ENCODE results near the gene ZNF101. TPM values are rescaled to one million over a fixed set of nuclear protein-coding genes. Genes with fewer than 3 reads are reported as not detected.

ZNF101 gene
- total RNA-seq (2021): 14.5 and 17.7 TPM in 2 replicates
- percentile 65 among the genes with signal in this experiment for Bru-seq, nascent RNA
- percentile 73 among the genes with signal in this experiment for BruChase-seq, experiment 1, labeled RNA remaining after a 2-hour chase
- percentile 73 among the genes with signal in this experiment for BruChase-seq, experiment 2, labeled RNA remaining after a 6-hour chase
- long read RNA-seq, full-length matches to known transcripts: 2 of 3 reads
- long read RNA-seq, partial matches to known transcripts: 0 of 3 reads
- long read RNA-seq, other reads (novel, unspliced or antisense): 1 of 3 reads

GRCh38 chr19:19668230-19669012 lies at the start of gene ZNF101:
Gene ZNF101 (plus strand): TSS chr19:19668839. CDS start chr19:19668964, 125 bp downstream.
- Histone ChIP-seq H3K36me3 (ENCODE audit: insufficient read depth, low read length, poor library complexity, severe bottlenecking) (peaks cover 6% of the 10 kb centered on the region), H3K4me3 (ENCODE audit: low read depth, low read length, poor library complexity, severe bottlenecking) (peak within 1 kb of the TSS; percentile 90), H3K4me1 (ENCODE audit: insufficient read depth, low read length, poor library complexity, severe bottlenecking) (peaks cover 9% of the 10 kb centered on the region), H3K27ac (ENCODE audit: low read depth, low read length, poor library complexity, severe bottlenecking) (peak within 1 kb of the TSS; percentile 85), H3K27me3 (replicated peaks; ENCODE audit: insufficient read depth, low read depth, low read length, poor library complexity) (no peaks in the 10 kb centered on the region), H3K9me3 (ENCODE audit: low read depth, low read length, poor library complexity, severe bottlenecking) (no peaks in the 10 kb centered on the region)
- DNase-seq (ENCODE audit: low spot score): peak; percentile 96
- TF ChIP-seq CTCF (conservative IDR thresholded peaks at IDR 0.05; ENCODE audit: low read depth, low read length) (no peak), EZH2 (IDR thresholded peaks at IDR 0.05; ENCODE audit: borderline replicate concordance, low read depth, low read length, poor library complexity, severe bottlenecking) (no peak)
- intact Hi-C loops (cut with micrococcal nuclease; ENCODE audit: unreplicated experiment): no loop called here
- no TSS peak for BruUV-seq (replicated peaks)
- CTCF ChIA-PET: no interaction called here
- POLR2A ChIA-PET (ENCODE audit: low non-redundant PET): interaction anchor here (0.5 kb wide), 1 partner anchor 243 kb away, joined by 5 read pairs; no protein-coding TSS in a partner anchor

- TF ChIP-seq CTCF (conservative IDR thresholded peaks at IDR 0.05; ENCODE audit: low read depth, low read length) (no peak), EZH2 (IDR thresholded peaks at IDR 0.05; ENCODE audit: borderline replicate concordance, low read depth, low read length, poor library complexity, severe bottlenecking) (no peak)
- H3K4me1 ChIP-seq (ENCODE audit: insufficient read depth, low read length, poor library complexity, severe bottlenecking): peaks cover 7% of the 10 kb centered on the region
- no peak overlapping the region for H3K27ac ChIP-seq (ENCODE audit: low read depth, low read length, poor library complexity, severe bottlenecking)
- H3K4me3 ChIP-seq (ENCODE audit: low read depth, low read length, poor library complexity, severe bottlenecking): peak overlapping the region; percentile 58
- H3K27me3 ChIP-seq (replicated peaks; ENCODE audit: insufficient read depth, low read depth, low read length, poor library complexity): no peaks in the 10 kb centered on the region
- CTCF ChIA-PET: no interaction called here
- intact Hi-C loops (cut with micrococcal nuclease; ENCODE audit: unreplicated experiment): no loop called here
- no peaks in the 10 kb centered on the region for H3K9me3 ChIP-seq (ENCODE audit: low read depth, low read length, poor library complexity, severe bottlenecking)
- no peaks in the 10 kb centered on the region for H3K36me3 ChIP-seq (ENCODE audit: insufficient read depth, low read length, poor library complexity, severe bottlenecking)
- BruUV-seq (replicated peaks): no TSS peak
- DNase-seq (ENCODE audit: low spot score): no peak
- POLR2A ChIA-PET (ENCODE audit: low non-redundant PET): no interaction called here
These were observed 49.3 kb upstream of the ZNF101 start for GRCh38 chr19:19619181-19619848.

GRCh38 chr19:19619849-19620210 lies 48.8 kb upstream of the ZNF101 start:
- ChIA-PET CTCF (no interaction called here), POLR2A (ENCODE audit: low non-redundant PET) (no interaction called here)
- Histone ChIP-seq H3K9me3 (ENCODE audit: low read depth, low read length, poor library complexity, severe bottlenecking) (no peaks in the 10 kb centered on the region), H3K27ac (ENCODE audit: low read depth, low read length, poor library complexity, severe bottlenecking) (no peak overlapping the region), H3K4me3 (ENCODE audit: low read depth, low read length, poor library complexity, severe bottlenecking) (no peak overlapping the region), H3K4me1 (ENCODE audit: insufficient read depth, low read length, poor library complexity, severe bottlenecking) (peaks cover 7% of the 10 kb centered on the region), H3K27me3 (replicated peaks; ENCODE audit: insufficient read depth, low read depth, low read length, poor library complexity) (no peaks in the 10 kb centered on the region), H3K36me3 (ENCODE audit: insufficient read depth, low read length, poor library complexity, severe bottlenecking) (no peaks in the 10 kb centered on the region)
- TF ChIP-seq EZH2 (IDR thresholded peaks at IDR 0.05; ENCODE audit: borderline replicate concordance, low read depth, low read length, poor library complexity, severe bottlenecking) (no peak), CTCF (conservative IDR thresholded peaks at IDR 0.05; ENCODE audit: low read depth, low read length) (no peak)
- no peak for DNase-seq (ENCODE audit: low spot score)
- no TSS peak for BruUV-seq (replicated peaks)
- intact Hi-C loops (cut with micrococcal nuclease; ENCODE audit: unreplicated experiment): no loop called here

Measured in A673 (cell line).